ENCODE measurements around the gene CDH22.

The CDH22 gene

GRCh38 chr20:46235077-46235476 lies 73.2 kb downstream of the CDH22 start:
- no peak for DNase-seq

GRCh38 chr20:46233701-46234100 lies 74.6 kb downstream of the CDH22 start:
- no peak for DNase-seq

- DNase-seq: no peak
These were observed 75.8 kb downstream of the CDH22 start for GRCh38 chr20:46232539-46232938.

GRCh38 chr20:46230801-46231282 lies 77.5 kb downstream of the CDH22 start:
- DNase-seq: no peak

GRCh38 chr20:46230106-46230491 lies 78.2 kb downstream of the CDH22 start:
- DNase-seq: no peak

- no peak for DNase-seq
These were observed 78.7 kb downstream of the CDH22 start for GRCh38 chr20:46229478-46230105.

- no peak for DNase-seq
These were observed 79.6 kb downstream of the CDH22 start for GRCh38 chr20:46228670-46229069.

- DNase-seq: no peak
These were observed 81.0 kb downstream of the CDH22 start for GRCh38 chr20:46227272-46227767.

GRCh38 chr20:46226602-46227001 lies 81.7 kb downstream of the CDH22 start:
- DNase-seq: no peak

- DNase-seq: no peak
These were observed 85.7 kb downstream of the CDH22 start for GRCh38 chr20:46222521-46223007.

GRCh38 chr20:46221256-46221833 lies 87.0 kb downstream of the CDH22 start:
- no peak for DNase-seq

- DNase-seq: no peak
These were observed 87.7 kb downstream of the CDH22 start for GRCh38 chr20:46220455-46221207.

- no peak for DNase-seq
These were observed 88.4 kb downstream of the CDH22 start for GRCh38 chr20:46219920-46220319.

- DNase-seq: no peak
These were observed 89.1 kb downstream of the CDH22 start for GRCh38 chr20:46219190-46219589.

- no peak for DNase-seq
These were observed 89.6 kb downstream of the CDH22 start for GRCh38 chr20:46218656-46219055.

GRCh38 chr20:46217583-46217982 lies 90.7 kb downstream of the CDH22 start:
- DNase-seq: no peak

GRCh38 chr20:46216770-46217464 lies 91.4 kb downstream of the CDH22 start:
- no peak for DNase-seq

GRCh38 chr20:46215913-46216707 lies 92.2 kb downstream of the CDH22 start:
- DNase-seq: no peak

- DNase-seq: no peak
These were observed 93.3 kb downstream of the CDH22 start for GRCh38 chr20:46214824-46215488.

- DNase-seq: no peak
These were observed 94.1 kb downstream of the CDH22 start for GRCh38 chr20:46213946-46214823.

- no peak for DNase-seq
These were observed 95.4 kb downstream of the CDH22 start for GRCh38 chr20:46212876-46213275.

All from activated CD4-positive, CD25-positive, alpha-beta regulatory T cell treated with anti-CD3 and anti-CD28 coated beads, Interleukin-2, amount 50 U/mL, for 72 hours (primary cell).